Fibroblast of mammary gland (primary cell): Measurements from ENCODE around the gene MTFR2.
"Not testable (repeated sequence)": the region's sequence is repeated elsewhere in the genome, so short reads cannot be mapped to it uniquely, and the experiment has no call there.

ENCODE experiments used
- DNase-seq: peaks from one replicate; pipeline ENCODE4 v3.0.0-alpha.2; 2010; ENCODE audit warnings: low read depth
- H3K4me3 ChIP-seq: 2 replicates; pipeline ENCODE4 v1.5.1; 2011; ENCODE audit warnings: low read depth, mild to moderate bottlenecking, low read length, moderate library complexity; ENCODE audit not compliant: control insufficient read depth
- CTCF ChIP-seq: conservative IDR thresholded peaks from 2 replicates; pipeline ENCODE4 v1.5.1; 2011; ENCODE audit warnings: low read depth, low read length, inconsistent platforms; ENCODE audit not compliant: control insufficient read depth, insufficient read depth

MTFR2 gene

GRCh38 chr6:136226674-136227377, 23.3 kb downstream of the MTFR2 start:
- DNase-seq, result no peak
- TF ChIP-seq CTCF, result no peak
- H3K4me3 ChIP-seq, result no peak overlapping the region

- peak; percentile 72 for DNase-seq
- H3K4me3 ChIP-seq, result no peak overlapping the region
Observed at GRCh38 chr6:136226027-136226673, 24.0 kb downstream of the MTFR2 start.

GRCh38 chr6:136225496-136225895, 24.6 kb downstream of the MTFR2 start:
- H3K4me3 ChIP-seq, result no peak overlapping the region
- TF ChIP-seq CTCF, result no peak
- peak; percentile 59 for DNase-seq

More at GRCh38 chr6:136226027-136226673, 24.0 kb downstream of the MTFR2 start:
- peak; percentile 100 for TF ChIP-seq CTCF

- not testable (repeated sequence) for DNase-seq, H3K4me3 ChIP-seq
Observed at GRCh38 chr6:136224974-136225373, 25.1 kb downstream of the MTFR2 start.

- TF ChIP-seq CTCF, result no peak
- no peak for DNase-seq
- no peak overlapping the region for H3K4me3 ChIP-seq
Observed at GRCh38 chr6:136216503-136217401, 33.4 kb downstream of the MTFR2 start.

- no peak for TF ChIP-seq CTCF
- H3K4me3 ChIP-seq, result no peak overlapping the region
- DNase-seq, result no peak
Observed at GRCh38 chr6:136213853-136214252, 36.3 kb downstream of the MTFR2 start.
